ENCODE results near the gene RAVER2.
A peak's percentile ranks its signal among the peaks of the same experiment; 100 is the strongest.
"Not testable (repeated sequence)": the region's sequence is repeated elsewhere in the genome, so short reads cannot be mapped to it uniquely, and the experiment has no call there.

Gene RAVER2

GRCh38 chr1:64814427-64814826, 69.6 kb downstream of the RAVER2 start:
- DNase-seq (ENCODE audit: low read depth in 2 of 2), result no peak

GRCh38 chr1:64817364-64817763, 72.5 kb downstream of the RAVER2 start:
- DNase-seq (ENCODE audit: low read depth in 2 of 2), result not testable (repeated sequence)

- DNase-seq (ENCODE audit: low read depth in 2 of 2), result not testable (repeated sequence)
These were observed 75.7 kb downstream of the RAVER2 start for GRCh38 chr1:64820572-64820971.

GRCh38 chr1:64822621-64823020, 77.7 kb downstream of the RAVER2 start:
- DNase-seq (ENCODE audit: low read depth in 2 of 2), result no peak

DNA sequence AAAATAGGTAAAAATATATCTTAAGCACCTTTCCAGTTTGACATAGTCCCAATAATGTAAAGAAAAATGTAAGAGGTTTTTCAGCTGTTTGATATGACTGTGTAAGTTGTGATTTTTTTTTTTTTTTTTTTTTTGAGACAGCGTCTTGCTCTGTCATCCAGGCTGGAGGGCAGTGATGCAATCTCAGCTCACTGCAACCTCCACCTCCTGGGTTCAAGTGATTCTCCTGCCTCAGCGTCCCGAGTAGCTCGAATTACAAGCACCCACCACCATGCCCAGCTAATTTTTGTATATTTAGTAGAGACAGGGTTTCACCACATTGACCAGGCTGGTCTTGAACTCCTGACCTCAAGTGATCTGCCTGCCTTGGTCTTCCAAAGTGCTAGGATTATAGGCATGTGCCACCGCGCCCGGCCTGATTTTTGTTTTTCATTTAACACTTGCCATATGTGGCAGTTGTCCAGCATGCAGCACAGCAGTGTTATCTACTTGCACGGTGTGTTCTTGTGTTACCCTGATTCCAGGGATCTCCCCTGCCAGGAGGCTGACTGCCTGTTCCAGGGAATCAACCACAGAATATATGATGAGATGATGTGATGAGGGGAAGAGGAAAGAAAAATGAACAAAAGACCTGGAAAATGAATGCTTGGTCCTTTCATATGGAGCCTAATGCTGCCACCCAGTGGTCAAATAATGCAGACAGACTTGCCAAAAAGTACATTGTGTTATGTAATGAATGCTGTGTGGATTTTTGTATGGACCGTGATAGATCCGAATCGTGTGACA, 79.0 kb downstream of the RAVER2 start:
- peak in 1 of 2 donors; percentile 41 for DNase-seq (ENCODE audit: low read depth in 2 of 2)

- DNase-seq (ENCODE audit: low read depth in 2 of 2), result no peak
These were observed 82.1 kb downstream of the RAVER2 start for GRCh38 chr1:64826991-64827390.

DNA sequence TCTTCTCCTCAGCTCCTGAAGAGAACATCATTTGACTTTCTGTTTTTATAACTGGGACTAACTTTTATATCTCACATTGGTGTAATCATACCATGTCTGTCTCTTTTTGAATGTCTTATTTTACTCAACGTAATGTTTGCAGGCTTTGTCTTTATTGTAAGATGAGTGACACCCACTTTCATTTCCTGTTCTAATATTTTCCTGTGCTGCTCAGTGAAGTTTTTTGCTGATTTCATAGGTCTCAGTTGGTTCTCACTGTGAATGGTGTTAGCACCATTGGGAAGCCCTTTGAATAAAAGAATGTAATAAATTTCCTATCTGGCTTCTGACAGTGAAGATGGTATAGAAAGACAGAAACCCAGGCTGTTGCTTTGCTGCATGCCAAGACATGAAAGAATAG, 84.0 kb downstream of the RAVER2 start:
- DNase-seq (ENCODE audit: low read depth in 2 of 2), result no peak

DNA sequence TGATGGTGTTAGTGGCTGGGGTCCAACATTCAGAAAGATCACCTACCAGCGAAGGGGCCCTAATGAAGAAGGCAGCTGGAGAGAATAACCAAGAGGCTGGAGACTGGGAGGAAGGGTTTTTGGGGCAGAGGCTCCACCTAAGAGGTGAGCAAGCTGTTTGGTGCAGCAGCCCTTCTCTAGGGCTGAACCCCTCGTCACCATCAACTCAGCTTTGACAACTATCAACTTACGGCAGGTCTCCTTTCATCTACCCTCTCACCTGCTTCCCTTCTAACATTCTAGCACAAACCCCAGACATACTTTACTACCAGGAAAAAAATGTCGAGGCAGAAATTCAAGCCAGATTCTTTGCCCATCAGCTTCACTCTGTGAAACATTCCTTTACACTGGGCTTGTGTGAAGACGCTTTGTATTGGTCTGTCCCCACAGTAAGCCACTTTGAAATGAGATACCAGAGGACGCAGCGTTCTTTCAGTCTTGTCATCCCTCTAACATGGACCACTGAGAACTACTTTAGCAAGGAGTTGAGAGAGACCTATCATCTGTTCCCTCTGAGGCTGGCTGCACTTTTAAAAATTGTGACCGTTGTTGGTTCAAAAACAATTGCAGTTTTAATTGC, 84.6 kb downstream of the RAVER2 start:
- no peak for DNase-seq (ENCODE audit: low read depth in 2 of 2)

- no peak for DNase-seq (ENCODE audit: low read depth in 2 of 2)
These were observed 85.3 kb downstream of the RAVER2 start for GRCh38 chr1:64830030-64830651.

DNA sequence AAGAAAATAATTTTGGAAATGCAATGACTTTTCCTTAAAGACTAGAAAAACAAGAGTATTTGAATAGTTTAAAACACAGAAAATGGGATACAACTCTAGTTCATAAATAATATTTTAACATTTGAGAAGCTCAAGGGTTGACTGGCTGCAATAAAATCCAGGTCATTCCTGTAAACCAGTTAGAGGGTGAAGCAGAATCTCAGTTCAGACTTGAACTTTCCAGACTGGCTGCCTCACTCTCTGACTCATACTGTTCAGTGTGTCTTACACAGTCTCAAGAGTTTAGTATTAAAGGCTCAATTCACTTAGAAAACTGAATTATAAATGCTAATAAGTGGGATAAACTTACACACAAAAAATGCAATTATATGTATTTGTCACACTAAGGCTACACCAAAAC, 89.9 kb downstream of the RAVER2 start:
- DNase-seq (ENCODE audit: low read depth in 2 of 2), result no peak

DNA sequence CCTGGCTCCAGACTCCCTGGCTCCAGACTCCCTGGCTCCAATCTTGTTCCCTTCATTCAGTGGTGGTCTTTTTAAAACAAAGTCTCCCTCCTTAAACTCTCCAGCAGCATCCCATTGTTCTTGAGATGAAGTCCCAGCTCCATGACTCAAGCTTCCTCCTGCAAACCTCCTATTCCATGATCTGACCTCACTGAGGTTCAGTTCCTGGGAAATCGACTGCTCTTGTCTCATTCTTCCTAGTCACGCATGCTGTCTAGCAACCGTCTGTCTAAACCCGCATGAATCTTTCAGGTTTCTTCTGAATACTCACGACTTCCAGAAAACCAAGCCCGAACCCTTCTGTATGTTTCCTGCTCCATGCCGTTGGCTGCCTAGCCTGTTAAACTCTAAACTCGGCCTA, 91.9 kb downstream of the RAVER2 start:
- no peak for DNase-seq (ENCODE audit: low read depth in 2 of 2)

- no peak for DNase-seq (ENCODE audit: low read depth in 2 of 2)
These were observed 93.6 kb downstream of the RAVER2 start for GRCh38 chr1:64838486-64838885.

DNA sequence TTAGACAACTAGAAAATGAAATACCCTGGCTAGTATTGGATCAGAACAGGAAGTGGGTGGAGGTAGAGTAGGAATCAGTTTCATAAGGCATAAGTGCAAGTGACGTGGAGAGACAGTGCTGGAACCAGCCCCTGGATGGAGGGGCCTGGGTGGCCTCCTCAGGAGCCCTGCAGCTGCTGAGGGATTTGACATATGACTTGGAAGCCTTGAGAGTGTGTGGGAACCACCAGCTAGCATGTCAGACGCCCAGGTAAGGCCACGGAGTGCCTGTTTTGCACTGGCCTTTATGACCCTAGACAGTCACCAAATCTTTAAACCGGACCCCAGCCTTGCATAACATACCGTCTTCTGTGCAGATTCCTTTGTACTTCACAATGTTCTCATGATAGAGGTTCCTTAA, 94.4 kb downstream of the RAVER2 start:
- DNase-seq (ENCODE audit: low read depth in 2 of 2), result no peak

- DNase-seq (ENCODE audit: low read depth in 2 of 2), result no peak
These were observed 95.0 kb downstream of the RAVER2 start for GRCh38 chr1:64839732-64840405.

GRCh38 chr1:64841330-64842065, 96.6 kb downstream of the RAVER2 start:
- no peak for DNase-seq (ENCODE audit: low read depth in 2 of 2)

DNA sequence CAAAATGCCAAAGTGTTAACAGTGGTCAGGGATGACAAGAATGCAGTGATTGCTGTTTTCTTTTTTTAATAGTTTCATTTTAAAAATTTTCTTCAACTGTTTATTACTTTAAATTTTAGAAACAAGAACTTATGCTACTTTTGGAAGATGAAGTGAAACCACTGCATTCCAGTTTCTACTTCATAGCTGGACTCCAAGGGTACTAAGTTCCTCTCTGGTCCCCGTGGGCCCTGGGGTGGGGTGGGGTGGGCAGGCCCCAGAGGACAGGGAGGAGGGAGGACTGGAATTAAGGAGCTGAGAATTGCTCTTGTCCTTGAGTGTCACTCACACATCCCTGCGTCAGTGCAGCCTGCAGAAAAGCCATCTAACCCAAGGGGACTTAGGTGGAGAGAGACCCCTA, 97.3 kb downstream of the RAVER2 start:
- no peak for DNase-seq (ENCODE audit: low read depth in 2 of 2)

GRCh38 chr1:64843675-64844074, 98.8 kb downstream of the RAVER2 start:
- DNase-seq (ENCODE audit: low read depth in 2 of 2), result no peak

DNA sequence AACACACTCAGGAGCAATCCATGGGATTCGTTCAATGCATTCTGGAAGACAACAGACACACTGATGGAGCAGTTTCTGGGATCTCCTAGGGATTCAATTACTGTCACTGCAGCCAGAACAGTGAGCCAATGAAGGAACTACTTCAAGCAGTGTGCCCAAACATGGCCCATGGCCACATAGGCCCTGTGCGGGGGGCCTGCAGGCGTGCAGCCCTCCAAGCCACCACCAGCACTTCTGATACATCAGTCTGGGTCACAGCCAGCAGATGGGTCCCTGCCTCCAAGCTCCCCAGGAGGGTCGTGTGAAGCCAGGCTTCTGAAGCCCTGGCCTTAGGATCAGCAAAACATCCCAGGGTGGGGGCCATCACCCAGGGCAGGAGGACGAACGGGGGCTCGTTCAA, 99.3 kb downstream of the RAVER2 start:
- DNase-seq (ENCODE audit: low read depth in 2 of 2), result no peak

DNA sequence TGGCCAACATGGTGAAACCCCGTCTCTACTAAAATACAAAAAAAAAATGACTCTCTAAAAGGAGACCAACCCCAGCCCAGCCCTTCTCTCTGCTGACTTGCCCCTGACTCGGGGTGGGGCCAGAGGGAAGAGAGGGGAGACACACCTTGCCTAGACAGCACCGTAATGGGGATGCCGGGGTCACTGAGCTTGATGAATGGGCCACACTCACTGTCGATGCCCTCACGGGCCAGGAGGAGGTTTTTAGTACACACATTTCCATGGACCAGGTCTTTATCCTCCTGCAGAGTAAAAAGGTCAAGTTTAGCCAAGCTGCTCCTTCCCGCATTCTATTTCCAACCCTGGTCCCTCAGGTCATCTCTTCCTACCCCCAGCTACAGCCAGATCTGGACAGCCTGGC, 99.7 kb downstream of the RAVER2 start:
- DNase-seq (ENCODE audit: low read depth in 2 of 2), result no peak

GRCh38 chr1:64845831-64846425, 101.1 kb downstream of the RAVER2 start:
- no peak for DNase-seq (ENCODE audit: low read depth in 2 of 2)
